ENCODE data around the gene CSRP1. TPM values are rescaled to one million over a fixed set of nuclear protein-coding genes. Genes with fewer than 3 reads are reported as not detected.

The CSRP1 gene
- total and polyA plus RNA-seq, 2 donors (not counting 1 experiment from before 2014, with no cell fraction given) = 23.8 to 36.7 TPM

- WGBS (ENCODE audit: insufficient coverage) = 48% methylated on average over 4 of the region's 6 CpGs
- H3K9me3 ChIP-seq (ENCODE audit: control extremely low read depth in 1 of 3, control insufficient read depth in 2 of 3, insufficient read depth in 1 of 3, low read length in 2 of 3) = peaks cover 0 to 10% (median 0%) of the 10 kb centered on the region in 3 donors
- H3K79me2 ChIP-seq (ENCODE audit: control insufficient read depth, insufficient read depth, low read length) = no peaks in the 10 kb centered on the region
- ATAC-seq (ENCODE audit: low read depth) (no peak), DNase-seq (no peak)
- H3K36me3 ChIP-seq (replicated peaks in 1 of 2; ENCODE audit: control extremely low read depth in 1 of 2, control insufficient read depth in 1 of 2, extremely low read depth in 1 of 2, insufficient read depth in 2 of 2, low read length in 1 of 2) = no peaks in the 10 kb centered on the region
- no peak overlapping the region for H3K4me3 ChIP-seq (ENCODE audit: control extremely low read depth in 1 of 5, extremely low read depth in 1 of 5, insufficient read depth in 1 of 5, low read depth in 2 of 5, low read length in 4 of 5)
- H3K4me2 ChIP-seq (replicated peaks; ENCODE audit: low read depth, low read length, poor library complexity, severe bottlenecking) = no peak overlapping the region
- no peaks in the 10 kb centered on the region for H3K9me3 Mint-ChIP-seq (ENCODE audit: insufficient read depth)
- H3K27ac ChIP-seq (ENCODE audit: low read length in 2 of 2) = no peak overlapping the region
- no peaks in the 10 kb centered on the region for H4K20me1 ChIP-seq (ENCODE audit: control insufficient read depth, insufficient read depth, low read length, poor library complexity, severe bottlenecking)
- H3K4me1 ChIP-seq (ENCODE audit: control insufficient read depth in 2 of 2, insufficient read depth in 2 of 2, low read length in 2 of 2) = peaks cover 20 to 30% of the 10 kb centered on the region in 2 donors
- peaks cover 33% of the 10 kb centered on the region for H3K27me3 Mint-ChIP-seq
- CTCF ChIA-PET = interaction anchor here (1.0 to 2.7 kb wide), 3 partner anchors 22 to 88 kb away, joined by 3 to 14 read pairs (median 4); no protein-coding TSS in a partner anchor
- TF ChIP-seq CTCF (IDR thresholded peaks at IDR 0.05) = no peak
- TF ChIP-seq EZH2 (IDR thresholded peaks at IDR 0.05; ENCODE audit: borderline replicate concordance, insufficient read depth, low read depth, low read length, poor library complexity, severe bottlenecking) = no peak
- peaks cover 0 to 42% (median 28%) of the 10 kb centered on the region in 4 experiments for H3K27me3 ChIP-seq (replicated peaks in 1 of 4; ENCODE audit: control extremely low read depth in 1 of 4, control insufficient read depth in 3 of 4, insufficient read depth in 4 of 4, low read length in 3 of 4)
- peaks cover 20% of the 10 kb centered on the region for H3K4me1 Mint-ChIP-seq
- H3K27ac Mint-ChIP-seq = no peak overlapping the region
- POLR2A ChIA-PET = no interaction called here
- H3K9ac ChIP-seq (ENCODE audit: low read length) = no peak overlapping the region
- intact Hi-C loops (cut with micrococcal nuclease) = no loop called here
- no peak overlapping the region for H2AFZ ChIP-seq (ENCODE audit: insufficient read depth, low read depth, low read length, poor library complexity, severe bottlenecking)
- H3K4me3 Mint-ChIP-seq = no peak overlapping the region
Observed at GRCh38 chr1:201535046-201535918, 28.4 kb upstream of the CSRP1 start.

GRCh38 chr1:201533836-201534235 lies 26.9 kb upstream of the CSRP1 start:
- Mint-ChIP-seq H3K4me1 (peaks cover 9% of the 10 kb centered on the region), H3K9me3 (ENCODE audit: insufficient read depth) (no peaks in the 10 kb centered on the region), H3K27me3 (peaks cover 25% of the 10 kb centered on the region), H3K27ac (no peak overlapping the region), H3K4me3 (no peak overlapping the region)
- DNase-seq = no peak
- Histone ChIP-seq H4K20me1 (ENCODE audit: control insufficient read depth, insufficient read depth, low read length, poor library complexity, severe bottlenecking) (no peaks in the 10 kb centered on the region), H3K27ac (ENCODE audit: low read length in 2 of 2) (no peak overlapping the region), H2AFZ (ENCODE audit: insufficient read depth, low read depth, low read length, poor library complexity, severe bottlenecking) (no peak overlapping the region), H3K36me3 (replicated peaks in 1 of 2; ENCODE audit: control extremely low read depth in 1 of 2, control insufficient read depth in 1 of 2, extremely low read depth in 1 of 2, insufficient read depth in 2 of 2, low read length in 1 of 2) (no peaks in the 10 kb centered on the region), H3K4me2 (replicated peaks; ENCODE audit: low read depth, low read length, poor library complexity, severe bottlenecking) (no peak overlapping the region), H3K4me3 (ENCODE audit: control extremely low read depth in 1 of 5, extremely low read depth in 1 of 5, insufficient read depth in 1 of 5, low read depth in 2 of 5, low read length in 4 of 5) (no peak overlapping the region), H3K9me3 (ENCODE audit: control extremely low read depth in 1 of 3, control insufficient read depth in 2 of 3, insufficient read depth in 1 of 3, low read length in 2 of 3) (peaks cover 0 to 10% (median 0%) of the 10 kb centered on the region in 3 donors), H3K9ac (ENCODE audit: low read length) (no peak overlapping the region), H3K27me3 (replicated peaks in 1 of 4; ENCODE audit: control extremely low read depth in 1 of 4, control insufficient read depth in 3 of 4, insufficient read depth in 4 of 4, low read length in 3 of 4) (peaks cover 0 to 30% (median 23%) of the 10 kb centered on the region in 4 experiments), H3K79me2 (ENCODE audit: control insufficient read depth, insufficient read depth, low read length) (no peaks in the 10 kb centered on the region), H3K4me1 (ENCODE audit: control insufficient read depth in 2 of 2, insufficient read depth in 2 of 2, low read length in 2 of 2) (peaks cover 9 to 16% of the 10 kb centered on the region in 2 donors)
- intact Hi-C loops (cut with micrococcal nuclease) = no loop called here
- TF ChIP-seq EZH2 (IDR thresholded peaks at IDR 0.05; ENCODE audit: borderline replicate concordance, insufficient read depth, low read depth, low read length, poor library complexity, severe bottlenecking) (no peak), CTCF (IDR thresholded peaks at IDR 0.05) (no peak)
- 100% methylated on average over 3 of the region's 4 CpGs for WGBS (ENCODE audit: insufficient coverage)
- CTCF ChIA-PET = interaction anchor here (2.7 kb wide), 1 partner anchor 21 kb away, joined by 14 read pairs; no protein-coding TSS in a partner anchor
- ATAC-seq (ENCODE audit: low read depth) = no peak
- POLR2A ChIA-PET = no interaction called here
